Measurements from ENCODE around the gene RTTN. TPM values are rescaled to one million over a fixed set of nuclear protein-coding genes. Genes with fewer than 3 reads are reported as not detected.
A peak's percentile ranks its signal among the peaks of the same experiment; 100 is the strongest.
"Not testable (repeated sequence)": the region's sequence is repeated elsewhere in the genome, so short reads cannot be mapped to it uniquely, and the experiment has no call there.

The RTTN gene, protein sequence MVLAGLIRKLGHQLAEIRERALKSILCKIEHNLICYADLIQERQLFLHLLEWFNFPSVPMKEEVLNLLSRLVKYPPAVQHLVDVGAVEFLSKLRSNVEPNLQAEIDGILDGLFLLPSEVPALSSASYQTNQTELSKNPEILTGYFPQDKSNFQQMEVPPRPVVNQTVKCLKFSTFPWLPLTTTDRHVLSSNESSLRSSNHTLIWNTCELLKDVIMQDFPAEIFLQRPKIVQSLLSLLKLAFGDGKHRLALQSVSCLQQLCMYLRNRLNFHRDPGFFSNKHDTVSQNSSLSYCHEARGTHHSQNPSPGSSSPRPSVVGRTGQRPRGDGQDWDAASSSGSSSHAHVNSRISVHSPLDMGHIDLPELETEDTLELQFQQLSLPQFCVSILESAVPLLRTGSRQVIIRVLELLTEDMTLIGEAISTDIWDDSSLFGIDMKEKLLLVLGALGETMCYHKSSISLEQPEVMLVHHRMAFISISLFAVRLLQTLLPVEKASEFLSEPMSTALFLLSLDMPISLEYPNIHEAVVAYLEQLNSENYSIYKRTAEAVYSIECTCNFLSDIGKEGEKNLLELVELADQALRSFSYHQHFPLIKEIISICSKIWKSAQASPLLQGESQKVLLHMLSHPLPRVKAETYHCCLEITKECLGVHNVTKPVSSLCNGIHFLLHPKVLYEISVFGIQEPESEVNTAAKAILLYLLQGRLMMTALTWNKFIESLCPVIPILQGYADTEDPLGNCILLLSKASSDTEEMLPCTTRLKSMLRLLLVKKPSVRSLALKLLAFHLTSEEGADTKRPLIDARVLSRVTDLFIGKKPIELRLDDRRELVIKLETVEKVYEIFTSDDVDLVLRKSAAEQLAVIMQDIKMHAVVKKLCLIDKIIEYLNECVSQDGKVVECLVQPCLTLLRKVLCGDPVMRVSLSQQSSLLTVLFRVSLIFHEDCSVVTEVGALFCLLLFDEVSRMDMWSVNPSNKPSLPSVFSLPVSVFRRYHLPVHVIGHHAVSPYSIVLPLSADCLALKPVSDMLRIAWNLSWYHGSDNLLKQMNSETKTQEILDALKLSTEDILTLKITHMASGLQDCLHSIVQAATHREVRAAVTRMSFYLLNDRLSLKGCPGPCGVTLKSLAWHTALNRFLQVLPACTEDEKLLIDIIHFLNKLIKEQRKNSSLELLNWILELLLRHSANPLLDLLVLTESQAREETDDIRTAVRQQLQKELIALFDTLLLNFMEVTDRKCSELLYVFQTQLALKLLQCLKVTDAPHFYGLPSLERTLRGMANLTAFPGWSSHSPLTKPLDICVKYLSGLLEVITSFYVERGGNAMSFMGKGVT (N-terminal part only)
- total RNA-seq (2014; rRNA removed; shearing (Covaris generic)): 26.3 and 30.5 TPM in 2 replicates

DNA sequence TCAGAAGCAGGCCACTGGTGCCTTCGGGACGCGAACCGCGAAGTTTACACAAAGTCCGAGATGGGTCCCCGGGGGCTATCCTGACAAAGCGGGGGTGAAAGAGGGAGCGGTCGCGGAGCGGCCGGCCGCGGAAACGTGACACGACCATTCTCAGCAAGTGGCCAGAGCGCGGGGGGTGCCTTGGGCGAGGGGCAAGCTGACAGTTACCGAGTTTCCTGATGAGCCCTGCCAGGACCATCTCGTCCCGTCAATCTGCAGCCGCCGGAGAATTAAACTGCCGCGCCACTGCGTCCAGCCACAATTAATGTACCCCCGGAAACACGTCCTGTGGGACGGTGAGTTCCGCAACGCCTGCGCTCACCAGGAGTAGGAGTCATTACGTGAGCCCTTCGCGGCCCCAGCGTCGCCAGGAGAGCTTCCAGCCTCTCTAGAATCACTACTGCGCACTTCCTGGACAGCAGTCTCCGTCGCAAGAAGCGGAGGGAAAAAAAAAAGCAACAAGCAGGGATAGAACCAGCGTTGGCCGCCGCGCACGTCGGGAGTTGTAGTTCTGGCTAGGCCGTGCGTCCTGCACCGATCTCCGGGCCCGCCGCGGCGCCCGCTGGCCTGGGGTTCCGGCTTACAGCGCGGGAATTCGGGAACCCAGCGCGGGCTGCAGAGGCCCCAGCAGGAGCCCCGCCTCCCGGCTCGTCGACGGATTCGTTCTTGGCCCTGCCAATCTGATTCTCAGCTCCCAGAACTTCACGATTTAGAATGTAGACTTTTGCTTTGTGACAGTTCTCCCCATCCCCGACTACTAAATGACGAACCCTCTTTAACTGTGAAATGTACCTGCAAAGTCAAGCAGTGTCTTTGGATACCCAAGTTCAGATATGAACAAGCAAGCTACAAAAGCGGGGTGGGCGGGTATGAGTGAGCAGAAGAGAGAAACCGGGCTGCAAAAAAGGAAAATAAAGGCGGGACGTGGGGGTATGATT is at the start of gene RTTN:
TSS of gene RTTN (minus strand) at position 267 of the 977 bp plus-strand sequence. CDS start at position 238, 29 bp downstream.
- H3K27ac ChIP-seq: peak within 1 kb of the TSS; percentile 88
- peaks cover 11% of the 10 kb centered on the region for H3K4me1 ChIP-seq (replicated peaks)
- peaks cover 19% of the 10 kb centered on the region for H3K36me3 ChIP-seq
- DNase-seq (ENCODE audit: low read depth in 1 of 2, low spot score in 2 of 2): peak; percentile 94 to 96
- no peaks in the 10 kb centered on the region for H3K27me3 ChIP-seq (replicated peaks)
- H3K9me3 ChIP-seq (replicated peaks): no peaks in the 10 kb centered on the region
- peak within 1 kb of the TSS; percentile 73 for H3K4me3 ChIP-seq

DNA sequence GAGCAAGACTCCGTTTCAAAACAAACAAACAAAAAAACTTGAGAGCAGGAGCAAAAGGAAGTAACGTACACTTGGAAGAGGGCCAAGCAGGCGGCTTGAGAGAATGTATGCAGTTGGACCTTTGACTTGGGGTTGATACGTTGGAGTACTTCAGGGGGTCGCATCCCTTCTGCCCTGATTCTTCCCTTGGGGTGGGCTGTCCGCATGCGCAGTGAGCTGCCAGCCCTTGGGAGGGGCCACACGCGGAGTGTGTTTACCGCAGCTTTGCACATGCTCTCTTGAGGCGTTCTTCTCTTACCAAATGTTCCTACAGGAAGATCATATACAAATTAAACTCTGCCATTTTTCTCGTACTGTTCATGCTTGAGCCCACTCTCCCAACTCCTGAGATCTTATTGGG is 45.3 kb upstream of the RTTN start:
- Histone ChIP-seq H3K27me3 (replicated peaks) (no peaks in the 10 kb centered on the region), H3K9me3 (replicated peaks) (no peaks in the 10 kb centered on the region), H3K4me3 (no peak overlapping the region), H3K36me3 (no peaks in the 10 kb centered on the region), H3K27ac (no peak overlapping the region), H3K4me1 (replicated peaks) (peaks cover 12% of the 10 kb centered on the region)
- DNase-seq (ENCODE audit: low read depth in 1 of 2, low spot score in 2 of 2): no peak

DNA sequence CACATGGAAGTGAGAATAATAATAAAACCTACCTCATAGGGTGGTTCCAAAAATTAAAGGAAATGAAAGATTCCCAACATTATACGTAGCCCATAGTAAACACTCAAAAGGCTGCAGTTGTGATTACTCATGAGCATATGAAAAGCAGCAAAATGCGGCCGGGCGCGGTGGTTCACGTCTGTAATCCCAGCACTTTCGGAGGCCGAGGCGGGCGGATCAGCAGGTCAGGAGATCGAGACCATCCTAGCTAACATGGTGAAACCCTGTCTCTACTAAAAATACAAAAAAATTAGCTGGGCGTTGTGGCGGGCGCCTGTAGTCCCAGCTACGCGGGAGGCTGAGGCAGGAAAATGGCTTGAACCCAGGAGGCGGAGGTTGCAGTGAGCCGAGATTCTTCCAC is 44.4 kb upstream of the RTTN start:
- H3K27me3 ChIP-seq (replicated peaks); H3K4me3 ChIP-seq; H3K27ac ChIP-seq; DNase-seq (ENCODE audit: low read depth in 1 of 2, low spot score in 2 of 2); H3K36me3 ChIP-seq; H3K9me3 ChIP-seq (replicated peaks): not testable (repeated sequence)
- peaks cover 18% of the 10 kb centered on the region for H3K4me1 ChIP-seq (replicated peaks)

DNA sequence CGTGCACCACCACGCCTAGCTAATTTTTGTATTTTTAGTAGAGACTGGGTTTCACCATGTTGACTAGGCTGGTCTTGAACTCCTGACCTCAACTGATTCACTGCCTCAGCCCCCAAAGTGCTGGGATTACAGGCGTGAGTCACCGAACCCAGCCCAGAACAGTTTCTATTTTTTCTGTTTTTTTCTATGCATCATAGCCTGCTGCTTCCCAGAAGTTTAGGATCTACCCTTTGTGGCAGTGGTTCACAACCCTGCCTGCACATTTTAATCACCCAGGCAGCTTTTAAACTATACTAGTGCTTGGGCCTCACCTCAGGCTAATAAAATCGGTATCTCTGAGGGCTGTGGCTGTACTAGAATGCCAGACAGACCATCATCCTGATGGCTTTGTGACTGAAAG is 43.6 kb upstream of the RTTN start:
- Histone ChIP-seq H3K4me3 (no peak overlapping the region), H3K36me3 (no peaks in the 10 kb centered on the region), H3K4me1 (replicated peaks) (peaks cover 26% of the 10 kb centered on the region), H3K27me3 (replicated peaks) (no peaks in the 10 kb centered on the region), H3K9me3 (replicated peaks) (no peaks in the 10 kb centered on the region), H3K27ac (no peak overlapping the region)
- peak in 1 of 2 experiments; percentile 12 for DNase-seq (ENCODE audit: low read depth in 1 of 2, low spot score in 2 of 2)

DNA sequence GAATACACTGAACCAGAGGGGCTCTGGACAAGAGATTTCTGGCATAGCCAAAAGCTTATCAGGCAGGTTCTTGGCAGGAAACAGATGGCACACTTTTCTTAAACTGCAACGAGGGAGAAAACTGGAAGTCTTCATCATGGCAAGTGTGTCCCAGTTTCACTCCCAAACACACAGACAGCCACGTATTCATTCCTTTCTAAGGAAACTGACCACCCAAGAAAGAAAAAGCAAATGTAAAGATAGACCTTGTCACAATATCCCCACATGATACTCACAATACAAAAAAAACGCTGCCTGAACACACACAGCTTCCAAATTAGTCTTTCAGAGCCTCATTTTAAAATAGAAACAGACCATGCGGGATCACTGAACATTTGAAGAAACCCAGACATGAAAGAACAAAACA is 40.6 kb upstream of the RTTN start:
- DNase-seq (ENCODE audit: low read depth in 1 of 2, low spot score in 2 of 2): peak in 1 of 2 experiments; percentile 11
- Histone ChIP-seq H3K9me3 (replicated peaks) (no peaks in the 10 kb centered on the region), H3K27ac (no peak overlapping the region), H3K36me3 (no peaks in the 10 kb centered on the region), H3K4me1 (replicated peaks) (peaks cover 39% of the 10 kb centered on the region), H3K27me3 (replicated peaks) (no peaks in the 10 kb centered on the region), H3K4me3 (no peak overlapping the region)

DNA sequence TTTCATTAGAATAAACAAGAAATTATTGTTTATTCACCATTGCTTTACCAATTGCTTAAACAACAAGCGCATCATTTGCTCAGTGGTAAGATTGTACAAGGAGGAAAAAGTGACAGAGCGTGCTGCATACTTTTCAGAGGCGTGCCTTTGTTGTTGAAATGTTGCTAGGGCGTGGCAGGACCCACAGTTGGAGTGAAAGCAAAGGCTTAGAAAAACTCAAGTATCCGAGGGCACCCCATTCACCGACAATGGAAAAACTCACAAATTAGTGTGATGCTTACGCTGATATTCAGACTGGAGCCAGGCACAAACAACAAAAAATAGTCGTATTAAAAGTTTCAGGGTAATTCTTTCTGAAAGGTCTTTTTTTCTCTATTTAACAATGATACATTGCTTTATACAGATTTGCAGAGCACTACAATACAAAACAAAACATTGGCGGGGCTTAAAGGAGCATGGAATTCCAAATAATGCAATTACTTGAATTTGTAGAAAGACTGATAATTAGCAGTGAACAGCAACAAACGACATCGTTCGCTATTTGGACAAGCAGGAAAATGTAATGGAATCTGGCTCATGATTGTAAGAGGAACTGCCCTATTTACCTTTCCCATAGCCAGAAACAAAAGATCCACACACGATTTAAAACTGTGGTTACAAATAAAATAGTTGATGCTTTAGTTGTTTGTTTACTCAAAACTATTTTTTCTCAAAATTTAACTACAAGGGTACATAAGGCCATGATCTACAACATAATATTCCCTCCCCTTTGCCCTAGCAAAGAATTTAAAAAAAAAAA is 37.8 kb upstream of the RTTN start:
- DNase-seq (ENCODE audit: low read depth in 1 of 2, low spot score in 2 of 2): peak in 1 of 2 experiments; percentile 58
- no peaks in the 10 kb centered on the region for H3K27me3 ChIP-seq (replicated peaks)
- H3K36me3 ChIP-seq: no peaks in the 10 kb centered on the region
- H3K27ac ChIP-seq: peak overlapping the region; percentile 93
- H3K4me1 ChIP-seq (replicated peaks): peaks cover 32% of the 10 kb centered on the region
- H3K4me3 ChIP-seq: peak overlapping the region; percentile 22
- no peaks in the 10 kb centered on the region for H3K9me3 ChIP-seq (replicated peaks)

DNA sequence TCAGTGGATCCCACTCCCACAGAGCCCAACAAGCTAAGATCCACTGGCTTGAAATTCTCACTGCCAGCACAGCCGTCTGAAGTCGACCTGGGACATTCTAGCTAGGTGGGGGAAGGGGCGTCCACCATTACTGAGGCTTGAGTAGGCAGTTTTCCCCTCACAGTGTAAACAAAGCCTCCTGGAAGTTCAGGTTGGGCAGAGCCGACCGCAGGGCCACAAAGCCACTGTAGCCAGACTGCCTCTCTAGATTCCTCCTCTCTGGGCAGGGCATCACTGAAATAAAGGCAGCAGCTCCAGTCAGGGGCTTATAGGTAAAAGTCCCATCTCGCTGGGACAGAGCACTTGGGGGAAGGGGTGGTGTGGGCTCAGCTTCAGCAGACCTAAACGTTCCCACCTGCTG is 31.4 kb upstream of the RTTN start:
- not testable (repeated sequence) for H3K36me3 ChIP-seq; H3K9me3 ChIP-seq (replicated peaks)

DNA sequence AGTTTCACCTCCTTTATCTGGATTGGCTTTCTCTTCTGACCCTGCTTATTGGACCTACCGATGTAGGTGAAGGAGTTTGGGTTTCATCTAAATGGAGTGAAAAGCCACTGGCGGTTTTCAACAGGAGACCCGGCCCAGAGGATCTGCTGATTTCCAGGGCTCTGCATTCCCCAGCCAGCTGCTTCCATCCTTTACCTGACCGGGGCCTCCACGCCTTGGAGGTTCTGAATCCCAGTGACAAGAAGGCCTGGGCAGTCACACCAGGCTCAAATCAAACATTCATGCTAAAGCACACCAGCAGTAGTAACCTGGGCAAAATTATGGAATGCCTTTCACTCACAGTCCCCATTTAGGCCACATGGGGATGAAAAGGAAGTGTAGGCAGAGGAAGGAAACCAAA is 30.0 kb upstream of the RTTN start:
- Histone ChIP-seq H3K27me3 (replicated peaks) (no peaks in the 10 kb centered on the region), H3K4me1 (replicated peaks) (no peaks in the 10 kb centered on the region), H3K36me3 (no peaks in the 10 kb centered on the region), H3K27ac (no peak overlapping the region), H3K4me3 (no peak overlapping the region), H3K9me3 (replicated peaks) (no peaks in the 10 kb centered on the region)
- DNase-seq (ENCODE audit: low read depth in 1 of 2, low spot score in 2 of 2): no peak

More for the DNA sequence above, 31.4 kb upstream of the RTTN start:
- not testable (repeated sequence) for H3K27me3 ChIP-seq (replicated peaks); H3K27ac ChIP-seq; H3K4me1 ChIP-seq (replicated peaks); DNase-seq (ENCODE audit: low read depth in 1 of 2, low spot score in 2 of 2); H3K4me3 ChIP-seq

DNA sequence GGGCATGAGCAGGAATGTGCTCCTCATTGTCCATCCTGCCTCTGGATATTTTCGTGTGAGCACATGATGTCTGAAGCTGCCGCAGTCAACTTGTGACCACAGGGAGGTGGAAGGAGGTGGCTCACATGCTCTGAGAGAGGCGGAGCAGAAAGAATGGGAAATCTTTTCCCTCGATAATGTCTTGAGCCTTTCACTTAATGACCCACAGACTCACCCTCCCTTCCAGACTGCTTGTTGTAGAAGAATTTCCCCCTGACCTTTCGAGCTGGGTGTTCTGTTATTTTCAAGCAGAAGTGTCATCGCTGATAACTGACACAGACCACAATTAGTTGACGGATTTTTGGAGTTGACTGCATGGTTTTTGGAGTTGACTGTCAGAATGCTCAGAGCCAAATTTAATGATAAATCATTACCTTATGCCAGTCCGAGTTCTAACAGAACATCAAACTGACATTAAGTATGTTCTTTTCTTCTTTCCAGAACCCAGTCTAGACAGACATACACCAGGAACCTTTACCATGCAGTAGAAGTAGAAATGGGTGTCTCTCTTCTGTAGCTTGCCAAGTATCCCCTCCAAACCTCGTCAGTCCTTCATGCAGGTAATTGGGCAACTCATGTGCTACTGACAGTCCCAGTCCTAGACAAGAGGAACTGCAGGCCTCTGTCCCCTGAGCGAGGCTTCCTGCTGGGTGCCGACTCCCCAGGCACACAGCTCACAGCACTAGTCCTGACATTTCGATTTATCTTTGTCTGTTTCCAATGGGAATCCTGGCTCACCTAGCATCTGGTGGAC is 29.4 kb upstream of the RTTN start:
- Histone ChIP-seq H3K4me3 (no peak overlapping the region), H3K27me3 (replicated peaks) (no peaks in the 10 kb centered on the region), H3K4me1 (replicated peaks) (no peaks in the 10 kb centered on the region), H3K36me3 (no peaks in the 10 kb centered on the region), H3K27ac (no peak overlapping the region), H3K9me3 (replicated peaks) (no peaks in the 10 kb centered on the region)
- no peak for DNase-seq (ENCODE audit: low read depth in 1 of 2, low spot score in 2 of 2)

DNA sequence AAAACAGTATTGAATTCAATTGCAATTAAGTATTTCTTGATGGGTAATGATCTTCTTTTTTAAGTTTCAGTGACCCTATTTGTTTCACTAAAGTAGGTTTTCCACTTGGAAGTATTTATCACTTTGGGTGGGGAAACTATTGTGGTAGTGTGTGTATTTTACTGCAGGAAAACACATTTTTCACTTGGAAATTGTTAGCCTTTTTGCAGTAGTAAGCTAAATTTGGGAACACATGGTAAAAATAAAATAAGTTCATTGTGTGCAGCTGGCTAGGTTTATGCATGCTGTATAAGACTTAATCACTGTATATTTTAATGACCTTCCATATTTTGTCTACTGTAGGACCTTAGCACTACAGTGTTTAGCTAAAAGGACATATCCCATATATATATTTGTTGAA is 28.5 kb upstream of the RTTN start:
- no peaks in the 10 kb centered on the region for H3K4me1 ChIP-seq (replicated peaks)
- no peaks in the 10 kb centered on the region for H3K9me3 ChIP-seq (replicated peaks)
- H3K27ac ChIP-seq: no peak overlapping the region
- H3K27me3 ChIP-seq (replicated peaks): no peaks in the 10 kb centered on the region
- H3K4me3 ChIP-seq: no peak overlapping the region
- no peaks in the 10 kb centered on the region for H3K36me3 ChIP-seq
- DNase-seq (ENCODE audit: low read depth in 1 of 2, low spot score in 2 of 2): no peak

DNA sequence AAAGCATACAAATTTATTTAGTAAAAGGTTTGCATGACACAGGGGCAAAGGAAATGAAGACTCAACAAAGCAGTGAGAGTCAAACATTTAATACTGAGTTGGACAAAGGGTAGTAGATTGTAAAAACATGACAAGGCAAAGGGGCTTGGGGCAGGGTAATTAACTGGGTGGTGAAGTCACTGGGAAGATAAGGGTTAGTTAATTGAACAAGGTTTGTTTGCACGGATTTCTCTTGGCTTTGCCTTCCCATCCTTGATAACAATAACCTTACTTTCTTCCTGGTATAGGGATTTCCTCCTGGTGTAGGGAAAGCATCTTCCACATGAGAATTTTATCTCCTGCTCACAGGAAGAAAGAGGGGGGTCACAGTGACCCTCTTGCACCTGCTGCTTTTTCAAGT is 26.8 kb upstream of the RTTN start:
- Histone ChIP-seq H3K4me1 (replicated peaks) (no peaks in the 10 kb centered on the region), H3K36me3 (no peaks in the 10 kb centered on the region), H3K27ac (no peak overlapping the region), H3K27me3 (replicated peaks) (no peaks in the 10 kb centered on the region), H3K4me3 (no peak overlapping the region), H3K9me3 (replicated peaks) (no peaks in the 10 kb centered on the region)
- DNase-seq (ENCODE audit: low read depth in 1 of 2, low spot score in 2 of 2): no peak

Data from SJSA1 (cell line).